Liver (tissue), 3 donors: ENCODE measurements around the gene DTWD2.

Experiments used
- CTCF ChIP-seq: fragments of 150-350 bp; IDR thresholded peaks from 2 replicates; pipeline ENCODE4 v1.5.1; 2017; ENCODE audit warnings: improper control_type of control experiment, low read depth, low read length; ENCODE audit not compliant: missing input control
- FOXA1 ChIP-seq: IDR thresholded peaks from 2 replicates; pipeline ENCODE4 v1.6.1; 2016; ENCODE audit warnings: antibody characterized with exemption
- GABPA ChIP-seq, 2 donors: IDR thresholded peaks in 1 of 2; conservative IDR thresholded peaks in 1 of 2; 2 replicates each; pipeline ENCODE4 v1.6.1; 2016; ENCODE audit warnings: antibody characterized with exemption in 2 of 2, mild to moderate bottlenecking in 1 of 2, moderate library complexity in 1 of 2
- HNF4G ChIP-seq: IDR thresholded peaks from 2 replicates; pipeline ENCODE4 v1.6.1; 2016; ENCODE audit warnings: antibody characterized with exemption
- JUND ChIP-seq, 2 donors: IDR thresholded peaks; 2 replicates each; pipeline ENCODE4 v1.6.1; 2016; ENCODE audit warnings: antibody characterized with exemption in 2 of 2
- MAX ChIP-seq: IDR thresholded peaks from 2 replicates; pipeline ENCODE4 v1.6.1; 2016; ENCODE audit warnings: antibody characterized with exemption
- NR2F2 ChIP-seq: IDR thresholded peaks from 2 replicates; pipeline ENCODE4 v1.6.1; 2016; ENCODE audit warnings: antibody characterized with exemption
- RAD21 ChIP-seq, 2 donors: IDR thresholded peaks; 2 replicates each; pipeline ENCODE4 v1.6.1; 2016; ENCODE audit warnings: antibody characterized with exemption in 2 of 2, mild to moderate bottlenecking in 2 of 2
- REST ChIP-seq: IDR thresholded peaks from 2 replicates; pipeline ENCODE4 v1.6.1; 2016; ENCODE audit warnings: antibody characterized with exemption, mild to moderate bottlenecking
- SP1 ChIP-seq: IDR thresholded peaks from 2 replicates; pipeline ENCODE4 v1.6.1; 2018; ENCODE audit warnings: antibody characterized with exemption, mild to moderate bottlenecking
- TAF1 ChIP-seq: conservative IDR thresholded peaks from 2 replicates; pipeline ENCODE4 v1.6.1; 2016; ENCODE audit warnings: antibody characterized with exemption, mild to moderate bottlenecking
- YY1 ChIP-seq: IDR thresholded peaks from 2 replicates; pipeline ENCODE4 v1.6.1; 2016; ENCODE audit warnings: antibody characterized with exemption, mild to moderate bottlenecking
- donor health status: healthy.
- donor health status: healthy.

- TF ChIP-seq CTCF, result no peak
- no peak for TF ChIP-seq RAD21 (IDR thresholded peaks at IDR 0.05)
- no peak for TF ChIP-seq TAF1
- no peak for TF ChIP-seq NR2F2
- no peak for TF ChIP-seq SP1
- TF ChIP-seq MAX, result no peak
- TF ChIP-seq REST, result no peak
- TF ChIP-seq GABPA (IDR thresholded peaks at IDR 0.05 in 1 of 2, conservative IDR thresholded peaks at IDR 0.05 in 1 of 2), result no peak
- no peak for TF ChIP-seq JUND (IDR thresholded peaks at IDR 0.05)
- TF ChIP-seq HNF4G, result no peak
- TF ChIP-seq YY1, result no peak
- no peak for TF ChIP-seq FOXA1
Measured at GRCh38 chr5:118960557-118960956, 27.8 kb downstream of the DTWD2 start.
